Astrocyte of the spinal cord (primary cell): ENCODE results near the gene BCL3.

ENCODE experiments used
- DNase-seq: peaks from one replicate; pipeline ENCODE4 v3.0.0; 2011; ENCODE audit warnings: low read depth, low spot score
- H3K4me3 ChIP-seq: 2 replicates; pipeline ENCODE4 v1.5.1; 2011; ENCODE audit warnings: low read depth, mild to moderate bottlenecking, low read length, moderate library complexity
- in situ Hi-C: cut with HindIII; loops from 2 replicates; pipeline ENCODE4 v1.10.0; 2017; ENCODE audit warnings: low sequenced_read_pairs
- TF ChIP-seq, protein P1 (sequence below): IDR thresholded peaks from 2 replicates; pipeline ENCODE4 v1.5.1; 2012; ENCODE audit warnings: low read depth, mild to moderate bottlenecking, low read length, inconsistent platforms

Gene BCL3

DNA sequence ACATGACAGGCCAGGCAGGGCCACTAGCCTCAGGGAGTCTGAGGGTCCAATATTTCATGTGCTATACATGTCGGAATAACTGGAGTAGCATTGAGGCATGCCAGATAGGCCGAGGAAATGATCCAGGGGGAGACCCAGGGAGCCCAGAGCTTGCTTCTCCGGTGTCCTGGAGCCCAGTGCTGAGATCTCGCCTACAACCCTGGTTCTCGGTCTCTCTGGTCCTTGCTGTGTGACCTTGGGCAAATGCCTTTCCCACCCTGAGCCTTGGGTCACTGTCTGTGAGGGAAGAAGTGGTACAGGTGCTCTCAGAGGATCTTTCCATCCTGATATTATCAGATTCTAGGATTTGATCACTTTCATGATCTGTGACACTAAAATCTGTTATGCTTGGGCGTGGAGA, 40.5 kb downstream of the BCL3 start:
- TF ChIP-seq, protein P1, sequence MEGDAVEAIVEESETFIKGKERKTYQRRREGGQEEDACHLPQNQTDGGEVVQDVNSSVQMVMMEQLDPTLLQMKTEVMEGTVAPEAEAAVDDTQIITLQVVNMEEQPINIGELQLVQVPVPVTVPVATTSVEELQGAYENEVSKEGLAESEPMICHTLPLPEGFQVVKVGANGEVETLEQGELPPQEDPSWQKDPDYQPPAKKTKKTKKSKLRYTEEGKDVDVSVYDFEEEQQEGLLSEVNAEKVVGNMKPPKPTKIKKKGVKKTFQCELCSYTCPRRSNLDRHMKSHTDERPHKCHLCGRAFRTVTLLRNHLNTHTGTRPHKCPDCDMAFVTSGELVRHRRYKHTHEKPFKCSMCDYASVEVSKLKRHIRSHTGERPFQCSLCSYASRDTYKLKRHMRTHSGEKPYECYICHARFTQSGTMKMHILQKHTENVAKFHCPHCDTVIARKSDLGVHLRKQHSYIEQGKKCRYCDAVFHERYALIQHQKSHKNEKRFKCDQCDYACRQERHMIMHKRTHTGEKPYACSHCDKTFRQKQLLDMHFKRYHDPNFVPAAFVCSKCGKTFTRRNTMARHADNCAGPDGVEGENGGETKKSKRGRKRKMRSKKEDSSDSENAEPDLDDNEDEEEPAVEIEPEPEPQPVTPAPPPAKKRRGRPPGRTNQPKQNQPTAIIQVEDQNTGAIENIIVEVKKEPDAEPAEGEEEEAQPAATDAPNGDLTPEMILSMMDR, result no peak
- DNase-seq, result no peak
- in situ Hi-C loops, result no loop called here

DNA sequence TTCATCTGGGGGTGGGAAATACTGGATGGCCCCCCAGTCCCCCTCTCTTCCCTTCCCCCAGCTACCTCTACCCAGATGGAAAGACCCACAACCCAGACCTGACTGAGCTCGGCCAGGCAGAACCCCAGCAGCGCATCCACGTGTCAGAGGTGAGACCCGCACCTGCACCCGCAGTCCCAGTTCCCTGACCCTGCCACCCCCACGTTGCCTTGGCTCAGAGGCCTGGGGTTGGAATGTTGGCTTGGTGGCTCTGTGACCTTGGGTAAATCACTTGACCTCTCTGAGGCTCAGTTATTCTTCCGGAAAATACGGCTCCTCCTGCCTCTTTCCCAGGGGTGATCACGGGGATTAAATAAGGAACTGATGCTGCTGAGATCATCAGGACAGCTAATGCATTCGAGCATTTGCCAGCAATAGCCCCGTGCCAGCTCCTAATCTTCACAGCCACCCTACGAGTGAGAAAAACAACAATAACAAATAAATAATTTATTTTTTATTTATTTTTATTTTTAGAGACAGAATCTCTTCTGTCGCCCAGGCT, 41.5 kb downstream of the BCL3 start:
- no peak for DNase-seq
- in situ Hi-C loops, result no loop called here
- TF ChIP-seq, protein P1, result no peak
- H3K4me3 ChIP-seq, result no peak overlapping the region

More for the DNA sequence above, 40.5 kb downstream of the BCL3 start:
- no peak overlapping the region for H3K4me3 ChIP-seq

DNA sequence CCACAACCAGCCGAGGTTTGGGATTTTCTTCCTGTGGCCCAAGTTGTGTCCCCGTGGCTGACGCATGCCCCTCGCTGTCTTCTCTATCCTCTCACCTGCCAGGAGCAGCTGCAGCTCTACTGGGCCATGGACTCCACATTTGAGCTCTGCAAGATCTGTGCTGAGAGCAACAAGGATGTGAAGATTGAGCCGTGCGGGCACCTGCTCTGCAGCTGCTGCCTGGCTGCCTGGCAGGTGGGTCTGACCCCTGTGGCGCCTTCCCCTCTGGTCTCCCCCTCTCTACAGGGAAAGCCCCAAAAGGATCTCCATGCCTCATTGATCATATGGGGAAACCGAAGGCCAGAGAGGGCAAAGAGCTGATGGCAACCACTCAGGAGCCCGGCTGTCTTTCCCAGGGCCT, 43.8 kb downstream of the BCL3 start:
- TF ChIP-seq, protein P1, result no peak
- H3K4me3 ChIP-seq, result no peak overlapping the region
- DNase-seq, result no peak
- in situ Hi-C loops, result no loop called here

DNA sequence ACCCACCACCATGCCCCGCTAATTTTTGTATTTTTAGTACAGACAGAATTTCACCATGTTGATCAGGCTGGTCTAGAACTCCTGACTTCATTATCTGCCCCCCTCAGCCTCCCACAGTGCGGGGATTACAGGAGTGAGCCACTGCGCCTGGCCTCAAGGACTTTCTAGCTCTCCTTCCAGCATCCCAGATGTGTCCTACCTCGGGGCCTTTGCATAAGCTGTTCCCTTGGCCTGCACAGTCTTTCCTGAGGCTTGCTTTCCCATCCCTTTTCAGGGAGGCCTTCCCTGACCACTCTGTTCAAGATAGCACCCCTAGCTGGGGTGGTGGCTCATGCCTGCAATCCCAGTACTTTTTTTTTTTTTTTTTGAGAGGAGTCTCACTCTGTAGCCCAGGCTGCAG, 46.1 kb downstream of the BCL3 start:
- no peak for DNase-seq
- no peak overlapping the region for H3K4me3 ChIP-seq
- TF ChIP-seq, protein P1, result no peak
- in situ Hi-C loops, result no loop called here

DNA sequence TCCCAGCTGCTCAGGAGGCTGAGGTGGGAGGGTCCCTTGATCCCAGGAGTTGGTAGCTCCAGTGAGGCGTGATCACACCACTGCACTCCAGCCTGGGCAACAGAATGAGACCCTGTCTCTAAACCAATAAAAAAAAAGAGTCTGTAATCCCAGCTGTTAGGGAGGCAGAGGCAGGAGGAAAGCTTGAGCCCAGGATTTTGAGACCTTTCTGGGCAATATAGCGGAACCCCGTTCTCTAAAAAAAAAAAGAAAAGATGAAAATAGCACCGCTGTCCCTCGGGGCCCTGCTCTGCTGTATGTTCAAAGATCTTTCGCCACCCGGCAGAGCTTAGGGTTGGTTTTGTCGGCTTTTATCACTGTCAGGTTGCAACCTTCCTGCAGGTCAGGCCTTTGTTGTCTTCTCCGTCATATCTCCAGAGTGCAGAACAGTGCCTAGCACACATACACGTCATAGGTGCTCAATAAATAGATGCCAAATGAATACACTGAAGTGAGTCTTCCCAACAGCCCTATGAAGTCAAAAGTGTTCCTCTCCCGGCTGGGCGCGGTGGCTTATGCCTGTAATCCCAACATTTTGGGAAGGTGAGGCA, 47.0 kb downstream of the BCL3 start:
- no peak overlapping the region for H3K4me3 ChIP-seq
- TF ChIP-seq, protein P1, result no peak
- in situ Hi-C loops, result no loop called here
- DNase-seq, result no peak

DNA sequence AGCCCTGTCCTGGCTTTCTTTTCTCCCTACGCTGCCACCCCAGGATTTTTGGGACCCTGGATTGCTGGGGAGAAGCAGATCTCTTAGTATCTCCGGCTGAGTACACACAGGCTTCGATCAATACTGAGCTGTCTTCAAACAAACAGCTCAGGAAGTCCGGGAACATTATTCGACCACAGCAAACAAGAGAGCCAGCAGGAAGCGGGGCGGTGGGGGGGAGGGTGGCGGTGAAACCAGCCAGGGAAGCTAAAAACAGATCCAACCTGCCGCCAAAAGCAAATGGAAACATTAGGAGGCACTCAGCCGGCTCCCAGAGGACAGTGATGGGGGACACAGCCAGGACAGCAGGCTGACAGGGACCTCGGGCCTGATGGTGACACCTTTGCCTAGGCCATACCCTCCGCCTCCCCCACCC, 48.2 kb downstream of the BCL3 start:
- in situ Hi-C loops, result no loop called here
- DNase-seq, result peak; percentile 54

More for the DNA sequence above, 48.2 kb downstream of the BCL3 start:
- no peak overlapping the region for H3K4me3 ChIP-seq
- TF ChIP-seq, protein P1, result no peak
